GM19328 (cell line): ENCODE data around the gene DGKH.

Experiments used
- ATAC-seq: cut with Tn5 transposase; IDR thresholded peaks from one replicate; pipeline ENCODE4 v1.9.1; 2021; ENCODE audit warnings: mild to moderate bottlenecking, moderate library complexity; ENCODE audit not compliant: unreplicated experiment

DGKH gene

GRCh38 chr13:42048342-42048683 is at the start of gene DGKH:
DGKH (plus strand) TSS chr13:42048648; CDS start chr13:42048774, 126 bp downstream.
- ATAC-seq: peak; percentile 34

- no peak for ATAC-seq
These were observed 47.6 kb upstream of the DGKH start for GRCh38 chr13:42000846-42001245.

GRCh38 chr13:42001580-42001979 is 46.9 kb upstream of the DGKH start:
- ATAC-seq: no peak

GRCh38 chr13:42002066-42002465 is 46.4 kb upstream of the DGKH start:
- ATAC-seq: no peak

GRCh38 chr13:42007844-42008243 is 40.6 kb upstream of the DGKH start:
- ATAC-seq: no peak

- no peak for ATAC-seq
These were observed 39.4 kb upstream of the DGKH start for GRCh38 chr13:42009057-42009456.

- ATAC-seq: no peak
These were observed 36.7 kb upstream of the DGKH start for GRCh38 chr13:42011601-42012350.

GRCh38 chr13:42014119-42014518 is 34.3 kb upstream of the DGKH start:
- ATAC-seq: no peak

- no peak for ATAC-seq
These were observed 31.2 kb upstream of the DGKH start for GRCh38 chr13:42017264-42017663.

- ATAC-seq: no peak
These were observed 26.6 kb upstream of the DGKH start for GRCh38 chr13:42021851-42022250.

GRCh38 chr13:42022336-42022735 is 26.1 kb upstream of the DGKH start:
- ATAC-seq: no peak

GRCh38 chr13:42022796-42023493 is 25.5 kb upstream of the DGKH start:
- ATAC-seq: no peak

GRCh38 chr13:42027286-42027685 is 21.2 kb upstream of the DGKH start:
- no peak for ATAC-seq

- ATAC-seq: no peak
These were observed 20.2 kb upstream of the DGKH start for GRCh38 chr13:42028113-42028799.

- no peak for ATAC-seq
These were observed 12.4 kb upstream of the DGKH start for GRCh38 chr13:42035905-42036521.

- no peak for ATAC-seq
These were observed 11.7 kb upstream of the DGKH start for GRCh38 chr13:42036711-42037110.

GRCh38 chr13:42038661-42039456 is 9.6 kb upstream of the DGKH start:
- no peak for ATAC-seq

GRCh38 chr13:42039457-42039945 is 8.9 kb upstream of the DGKH start:
- no peak for ATAC-seq

- peak; percentile 69 for ATAC-seq
These were observed 8.3 kb upstream of the DGKH start for GRCh38 chr13:42039946-42040729.

- ATAC-seq: no peak
These were observed 7.8 kb upstream of the DGKH start for GRCh38 chr13:42040730-42041010.
